HUES48 (cell line): ENCODE results near the gene EDN3.
"Not testable (repeated sequence)": the region's sequence is repeated elsewhere in the genome, so short reads cannot be mapped to it uniquely, and the experiment has no call there.

ENCODE experiments used
- H3K27ac ChIP-seq: one replicate; pipeline ENCODE4 v1.7.0; 2013; ENCODE audit warnings: low read depth, low read length, inconsistent platforms
- H3K27me3 ChIP-seq: 2 replicates; pipeline ENCODE4 v1.6.1; 2013; ENCODE audit warnings: mild to moderate bottlenecking, low read length; ENCODE audit not compliant: control insufficient read depth, insufficient read depth
- H3K36me3 ChIP-seq: 2 replicates; pipeline ENCODE4 v1.6.1; 2013; ENCODE audit warnings: low read length; ENCODE audit not compliant: control insufficient read depth, insufficient read depth
- H3K4me1 ChIP-seq: 2 replicates; pipeline ENCODE4 v1.6.1; 2013; ENCODE audit warnings: mild to moderate bottlenecking, low read length; ENCODE audit not compliant: control insufficient read depth, insufficient read depth
- H3K4me3 ChIP-seq: 2 replicates; pipeline ENCODE4 v1.5.1; 2013; ENCODE audit warnings: mild to moderate bottlenecking, low read depth, low read length
- H3K9ac ChIP-seq: 2 replicates; pipeline ENCODE4 v1.6.1; 2013; ENCODE audit warnings: mild to moderate bottlenecking, low read depth, low read length, moderate library complexity
- H3K9me3 ChIP-seq: 2 replicates; pipeline ENCODE4 v1.6.1; 2013; ENCODE audit warnings: low read length; ENCODE audit not compliant: control insufficient read depth, insufficient read depth

EDN3 gene

DNA sequence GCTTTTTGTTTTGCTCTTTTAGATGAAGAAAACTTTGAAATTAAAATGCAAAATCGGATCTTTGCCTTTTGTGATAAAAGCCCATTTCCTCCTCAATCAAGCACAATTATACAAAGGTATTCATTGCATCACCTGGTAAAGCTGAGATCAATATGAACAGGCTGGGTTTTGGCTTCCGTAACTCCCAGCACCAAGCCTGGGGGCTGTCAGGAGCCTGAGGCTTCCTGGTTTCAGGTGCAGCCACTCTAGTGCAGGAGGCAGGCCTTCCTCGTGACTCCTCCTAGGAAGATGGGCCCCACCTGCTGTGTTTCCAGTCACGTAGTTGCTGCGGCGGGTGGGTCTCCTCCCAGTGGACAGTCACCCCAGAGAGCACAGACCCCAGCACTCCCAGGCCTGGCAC is 54.0 kb downstream of the EDN3 start:
- no peaks in the 10 kb centered on the region for H3K27me3 ChIP-seq
- no peak overlapping the region for H3K27ac ChIP-seq
- no peaks in the 10 kb centered on the region for H3K4me1 ChIP-seq
- H3K9ac ChIP-seq, result no peak overlapping the region
- no peaks in the 10 kb centered on the region for H3K36me3 ChIP-seq
- H3K9me3 ChIP-seq, result no peaks in the 10 kb centered on the region
- H3K4me3 ChIP-seq, result no peak overlapping the region

DNA sequence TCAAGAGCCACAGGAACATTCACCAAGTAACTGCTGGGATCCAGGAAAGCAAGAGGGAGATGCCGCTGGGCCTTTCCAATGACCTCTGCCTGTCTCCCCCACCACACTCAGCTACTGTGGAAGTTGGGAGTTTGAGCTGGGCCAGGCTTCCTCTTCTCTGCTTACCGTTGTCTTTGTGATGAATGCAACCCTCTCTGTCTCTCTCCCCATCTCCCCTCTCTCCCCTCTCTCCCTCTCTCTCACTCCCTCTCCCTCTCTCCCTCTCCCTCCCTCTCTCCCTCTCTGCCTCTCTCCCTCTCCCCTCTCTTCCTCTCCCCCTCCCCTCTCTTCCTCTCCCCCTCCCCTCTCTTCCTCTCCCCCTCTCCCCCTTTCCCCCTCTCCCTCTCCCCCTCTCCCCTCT is 54.8 kb downstream of the EDN3 start:
- H3K27me3 ChIP-seq, result no peaks in the 10 kb centered on the region
- no peak overlapping the region for H3K9ac ChIP-seq
- no peaks in the 10 kb centered on the region for H3K36me3 ChIP-seq
- H3K27ac ChIP-seq, result no peak overlapping the region
- H3K9me3 ChIP-seq, result no peaks in the 10 kb centered on the region
- no peaks in the 10 kb centered on the region for H3K4me1 ChIP-seq
- H3K4me3 ChIP-seq, result no peak overlapping the region

- H3K4me1 ChIP-seq, result no peaks in the 10 kb centered on the region
- H3K27me3 ChIP-seq, result no peaks in the 10 kb centered on the region
- no peaks in the 10 kb centered on the region for H3K9me3 ChIP-seq
- no peak overlapping the region for H3K4me3 ChIP-seq
- H3K9ac ChIP-seq, result no peak overlapping the region
- no peaks in the 10 kb centered on the region for H3K36me3 ChIP-seq
- H3K27ac ChIP-seq, result no peak overlapping the region
Measured at GRCh38 chr20:59356662-59357165, 56.3 kb downstream of the EDN3 start.

DNA sequence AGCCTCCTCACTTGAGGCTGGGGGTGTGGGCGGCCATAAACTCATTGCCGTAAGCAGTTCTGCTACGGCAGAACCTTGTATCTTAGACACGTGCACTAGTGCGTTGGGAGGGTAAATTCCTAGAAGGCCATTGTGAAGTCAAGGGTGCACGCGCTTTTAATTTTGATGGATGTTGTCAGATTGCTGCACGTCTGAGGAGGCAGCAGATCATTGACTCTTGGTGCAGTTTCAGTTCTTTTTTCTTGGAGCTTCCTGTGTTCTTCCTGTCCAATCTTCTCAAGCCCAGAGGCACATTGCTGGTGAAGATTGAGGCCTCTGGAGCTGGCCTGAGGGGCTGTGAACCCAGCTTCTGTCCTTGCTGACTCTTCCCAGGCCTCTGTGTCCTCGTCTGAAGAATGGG is 58.4 kb downstream of the EDN3 start:
- not testable (repeated sequence) for H3K27me3 ChIP-seq, H3K4me3 ChIP-seq, H3K9me3 ChIP-seq, H3K27ac ChIP-seq, H3K36me3 ChIP-seq, H3K9ac ChIP-seq
- peaks cover 11% of the 10 kb centered on the region; the same call in 1 of the 2 replicates for H3K4me1 ChIP-seq

DNA sequence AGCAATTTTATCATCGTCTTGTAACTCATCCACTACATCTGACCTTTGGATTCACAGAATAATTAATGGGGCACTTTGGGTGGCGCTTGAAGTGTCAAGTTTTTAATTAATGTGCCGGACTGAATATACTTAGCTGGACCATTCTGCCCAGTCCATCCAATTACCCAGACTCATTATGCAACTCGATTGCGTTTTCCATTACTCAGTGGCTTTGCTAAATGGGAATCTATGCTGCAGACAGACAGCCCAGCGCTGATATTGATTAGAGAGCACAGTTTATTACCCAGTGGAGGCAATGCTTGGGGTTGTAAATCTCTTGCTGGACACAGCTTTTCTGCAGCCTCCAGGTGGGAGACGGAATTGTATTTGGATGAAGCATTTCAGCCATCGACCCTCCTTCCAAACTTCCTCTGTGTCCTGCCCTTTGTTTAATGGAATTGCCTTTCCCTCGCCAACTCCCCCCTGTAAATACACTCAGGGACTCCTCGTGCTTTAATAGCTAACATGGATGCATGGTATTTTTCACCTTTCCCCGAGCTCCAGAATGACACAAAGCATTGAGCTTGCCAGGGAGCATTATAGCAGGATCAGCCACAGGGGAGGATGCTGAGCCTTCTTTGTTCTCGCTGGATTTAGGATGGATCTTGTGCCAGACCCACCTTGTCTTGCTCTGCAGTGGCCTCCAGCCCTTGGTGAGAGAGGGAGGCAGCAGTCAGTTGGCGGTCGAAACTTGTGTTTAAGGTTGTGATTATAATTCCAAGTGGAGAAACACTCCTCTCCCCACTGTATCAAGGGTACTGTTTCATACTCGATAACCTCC is 59.7 kb downstream of the EDN3 start:
- no peaks in the 10 kb centered on the region for H3K36me3 ChIP-seq
- H3K4me1 ChIP-seq, result peaks cover 11% of the 10 kb centered on the region; the same call in 1 of the 2 replicates
- H3K27me3 ChIP-seq, result no peaks in the 10 kb centered on the region
- no peak overlapping the region for H3K4me3 ChIP-seq
- H3K9me3 ChIP-seq, result no peaks in the 10 kb centered on the region
- no peak overlapping the region for H3K9ac ChIP-seq
- no peak overlapping the region for H3K27ac ChIP-seq

- Histone ChIP-seq H3K4me1 (peaks cover 11% of the 10 kb centered on the region; the same call in 1 of the 2 replicates), H3K9ac (no peak overlapping the region), H3K36me3 (no peaks in the 10 kb centered on the region), H3K27me3 (no peaks in the 10 kb centered on the region), H3K27ac (no peak overlapping the region), H3K9me3 (no peaks in the 10 kb centered on the region), H3K4me3 (no peak overlapping the region)
Measured at GRCh38 chr20:59360934-59361333, 60.5 kb downstream of the EDN3 start.

DNA sequence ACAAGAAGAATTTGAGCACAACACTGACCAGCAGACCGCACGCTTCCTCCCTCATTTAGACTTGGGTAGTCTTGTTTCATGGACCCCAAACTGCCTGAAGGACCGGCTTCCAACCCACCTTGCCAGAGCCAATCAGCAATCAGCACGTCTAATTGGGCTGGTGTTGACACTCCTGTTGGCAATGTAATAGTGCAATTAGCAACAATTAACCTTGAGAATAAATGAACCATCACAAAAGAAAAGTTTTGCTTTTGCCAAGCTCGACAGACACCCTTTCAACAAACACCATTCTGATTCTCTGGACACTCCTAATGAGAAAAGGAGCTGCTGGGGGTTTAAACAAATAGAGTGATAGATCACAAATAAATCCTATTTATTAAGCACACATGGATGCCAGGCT is 61.0 kb downstream of the EDN3 start:
- Histone ChIP-seq H3K27me3 (no peaks in the 10 kb centered on the region), H3K4me1 (peaks cover 11% of the 10 kb centered on the region; the same call in 1 of the 2 replicates), H3K4me3 (no peak overlapping the region), H3K27ac (no peak overlapping the region), H3K9me3 (no peaks in the 10 kb centered on the region), H3K36me3 (no peaks in the 10 kb centered on the region), H3K9ac (no peak overlapping the region)

- Histone ChIP-seq H3K27ac (no peak overlapping the region), H3K9me3 (no peaks in the 10 kb centered on the region), H3K27me3 (no peaks in the 10 kb centered on the region), H3K9ac (no peak overlapping the region), H3K4me1 (peaks cover 11% of the 10 kb centered on the region; the same call in 1 of the 2 replicates), H3K36me3 (no peaks in the 10 kb centered on the region), H3K4me3 (no peak overlapping the region)
Measured at GRCh38 chr20:59363101-59363500, 62.7 kb downstream of the EDN3 start.

GRCh38 chr20:59364611-59365010 is 64.2 kb downstream of the EDN3 start:
- Histone ChIP-seq H3K27me3 (no peaks in the 10 kb centered on the region), H3K4me1 (peaks cover 11% of the 10 kb centered on the region; the same call in 1 of the 2 replicates)

GRCh38 chr20:59365611-59366285 is 65.3 kb downstream of the EDN3 start:
- no peak overlapping the region for H3K4me3 ChIP-seq
- H3K4me1 ChIP-seq, result peaks cover 11% of the 10 kb centered on the region; the same call in 1 of the 2 replicates
- no peak overlapping the region for H3K27ac ChIP-seq
- H3K27me3 ChIP-seq, result no peaks in the 10 kb centered on the region
- H3K36me3 ChIP-seq, result no peaks in the 10 kb centered on the region
- no peaks in the 10 kb centered on the region for H3K9me3 ChIP-seq
- H3K9ac ChIP-seq, result no peak overlapping the region

More at GRCh38 chr20:59364611-59365010, 64.2 kb downstream of the EDN3 start:
- Histone ChIP-seq H3K27ac (no peak overlapping the region), H3K36me3 (no peaks in the 10 kb centered on the region), H3K9ac (no peak overlapping the region), H3K4me3 (no peak overlapping the region), H3K9me3 (no peaks in the 10 kb centered on the region)

DNA sequence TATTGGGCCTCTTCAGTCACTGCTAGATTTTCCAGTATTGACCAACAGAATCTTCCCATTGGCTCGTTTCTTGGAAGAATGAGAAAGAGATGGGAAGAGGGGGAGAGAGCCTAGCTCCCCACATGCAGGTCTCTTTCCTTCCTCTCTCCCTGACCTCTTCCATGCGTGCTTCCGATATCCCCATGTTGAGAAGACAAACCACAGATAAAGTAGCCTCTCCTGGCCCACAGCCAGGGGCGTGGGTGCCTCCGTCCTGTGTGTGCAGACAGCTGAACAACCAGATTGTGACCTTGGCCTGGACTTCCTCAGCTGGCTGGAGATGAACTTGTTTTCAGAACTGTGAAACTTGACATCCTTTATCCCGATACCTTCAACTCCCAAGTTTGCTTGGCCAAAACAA is 71.0 kb downstream of the EDN3 start:
- no peak overlapping the region for H3K9ac ChIP-seq
- no peaks in the 10 kb centered on the region for H3K9me3 ChIP-seq
- H3K27ac ChIP-seq, result no peak overlapping the region
- no peaks in the 10 kb centered on the region for H3K4me1 ChIP-seq
- H3K4me3 ChIP-seq, result no peak overlapping the region
- no peaks in the 10 kb centered on the region for H3K36me3 ChIP-seq
- no peaks in the 10 kb centered on the region for H3K27me3 ChIP-seq
